Activated naive CD4-positive, alpha-beta T cell treated with anti-CD3 and anti-CD28 coated beads, Interleukin-2, amount 50 U/mL, for 24 hours (primary cell): Measurements from ENCODE around the gene BORCS8.

Experiments
- H3K27ac Mint-ChIP-seq: one replicate; pipeline ENCODE4 v1.8.0; 2021; ENCODE audit warnings: mild to moderate bottlenecking, mixed read lengths
- H3K27me3 Mint-ChIP-seq: one replicate; pipeline ENCODE4 v1.8.0; 2021; ENCODE audit warnings: mixed read lengths
- H3K36me3 Mint-ChIP-seq: one replicate; pipeline ENCODE4 v1.8.0; 2021; ENCODE audit warnings: mixed read lengths
- H3K4me1 Mint-ChIP-seq: one replicate; pipeline ENCODE4 v1.8.0; 2021; ENCODE audit warnings: mixed read lengths
- H3K4me3 Mint-ChIP-seq: one replicate; pipeline ENCODE4 v1.8.0; 2021; ENCODE audit warnings: mild to moderate bottlenecking, mixed read lengths
- H3K9me3 Mint-ChIP-seq: one replicate; pipeline ENCODE4 v1.8.0; 2021; ENCODE audit warnings: mixed read lengths

BORCS8 gene

DNA sequence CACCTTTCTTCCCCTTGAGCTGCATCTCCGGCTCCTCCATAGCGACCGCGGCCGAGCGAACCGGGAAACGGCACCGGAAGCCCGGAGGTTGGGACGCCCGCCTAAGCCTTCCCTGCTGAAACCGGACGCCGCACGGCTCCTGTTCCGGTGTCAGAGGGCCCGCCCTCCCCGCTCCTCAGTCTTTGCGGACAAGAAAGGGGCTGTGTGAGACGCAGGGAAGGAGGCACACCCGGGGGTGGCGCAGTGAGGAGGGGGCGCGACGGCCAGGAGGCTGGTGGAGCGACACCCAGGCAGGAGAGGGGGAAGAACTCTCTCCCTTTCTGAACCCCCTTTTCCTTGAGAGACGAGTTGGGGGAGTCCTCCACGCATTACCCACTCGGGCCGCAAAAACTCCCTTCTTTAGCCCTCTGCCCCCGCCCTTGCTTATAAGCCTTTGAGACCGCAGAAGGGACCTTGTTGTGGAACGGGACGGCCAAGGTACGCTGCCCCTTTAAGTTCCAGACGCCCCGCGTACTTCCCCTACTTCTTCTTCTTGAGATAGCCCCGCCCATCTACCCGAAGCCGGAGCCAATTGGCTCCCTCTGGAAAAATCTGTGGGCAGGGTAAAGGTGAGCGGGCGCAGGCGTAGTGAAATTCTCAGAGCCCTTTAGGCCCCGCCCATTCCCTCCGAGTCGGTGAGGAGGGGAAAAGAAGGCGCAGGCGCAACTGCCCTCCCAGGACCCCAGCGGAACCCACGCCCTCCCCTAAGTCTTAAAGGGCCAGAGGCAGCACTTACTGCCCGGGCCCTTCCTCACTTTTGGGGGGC lies at the start of gene BORCS8, which contains the start of gene RFXANK:
BORCS8 (minus strand) TSS at position 75 of the 805 bp plus-strand sequence; CDS start at position 40, 35 bp downstream.
RFXANK (plus strand) TSS at position 181 of the 805 bp plus-strand sequence. CDS start 1,689 bp downstream, outside the sequence.
- Mint-ChIP-seq H3K27me3 (no peaks in the 10 kb centered on the region), H3K4me1 (peaks cover 42% of the 10 kb centered on the region), H3K4me3 (peak within 1 kb of the TSS; percentile 98), H3K36me3 (peaks cover 1% of the 10 kb centered on the region), H3K9me3 (no peaks in the 10 kb centered on the region), H3K27ac (peak within 1 kb of the TSS; percentile 99)

DNA sequence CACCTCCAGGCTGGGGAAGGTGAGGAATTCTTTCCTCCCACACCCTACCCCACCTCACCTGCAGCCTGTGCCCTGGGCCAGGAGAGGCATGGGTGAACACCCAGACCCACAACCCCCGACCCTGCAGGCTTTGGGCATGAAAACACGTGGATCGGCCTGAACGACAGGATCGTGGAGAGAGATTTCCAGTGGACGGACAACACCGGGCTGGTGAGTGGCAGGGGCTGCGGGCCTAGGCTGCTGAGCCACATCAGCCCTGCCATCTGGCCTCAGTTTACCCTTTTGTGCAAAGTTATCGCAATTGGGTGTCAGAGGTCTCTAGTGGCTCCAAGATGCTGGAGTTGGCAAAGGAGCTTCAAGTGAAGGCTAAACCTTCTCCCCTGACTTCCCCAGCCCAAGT lies 48.5 kb upstream of the BORCS8 start:
- no peaks in the 10 kb centered on the region for H3K36me3 Mint-ChIP-seq
- no peaks in the 10 kb centered on the region for H3K4me1 Mint-ChIP-seq
- H3K27me3 Mint-ChIP-seq: peaks cover 11% of the 10 kb centered on the region
- no peak overlapping the region for H3K27ac Mint-ChIP-seq
- H3K4me3 Mint-ChIP-seq: no peak overlapping the region
- H3K9me3 Mint-ChIP-seq: no peaks in the 10 kb centered on the region

- H3K9me3 Mint-ChIP-seq: no peaks in the 10 kb centered on the region
- H3K27me3 Mint-ChIP-seq: peaks cover 11% of the 10 kb centered on the region
- H3K4me3 Mint-ChIP-seq: no peak overlapping the region
- H3K4me1 Mint-ChIP-seq: no peaks in the 10 kb centered on the region
- H3K27ac Mint-ChIP-seq: no peak overlapping the region
- H3K36me3 Mint-ChIP-seq: no peaks in the 10 kb centered on the region
These were observed 47.7 kb upstream of the BORCS8 start for GRCh38 chr19:19239675-19240074.

DNA sequence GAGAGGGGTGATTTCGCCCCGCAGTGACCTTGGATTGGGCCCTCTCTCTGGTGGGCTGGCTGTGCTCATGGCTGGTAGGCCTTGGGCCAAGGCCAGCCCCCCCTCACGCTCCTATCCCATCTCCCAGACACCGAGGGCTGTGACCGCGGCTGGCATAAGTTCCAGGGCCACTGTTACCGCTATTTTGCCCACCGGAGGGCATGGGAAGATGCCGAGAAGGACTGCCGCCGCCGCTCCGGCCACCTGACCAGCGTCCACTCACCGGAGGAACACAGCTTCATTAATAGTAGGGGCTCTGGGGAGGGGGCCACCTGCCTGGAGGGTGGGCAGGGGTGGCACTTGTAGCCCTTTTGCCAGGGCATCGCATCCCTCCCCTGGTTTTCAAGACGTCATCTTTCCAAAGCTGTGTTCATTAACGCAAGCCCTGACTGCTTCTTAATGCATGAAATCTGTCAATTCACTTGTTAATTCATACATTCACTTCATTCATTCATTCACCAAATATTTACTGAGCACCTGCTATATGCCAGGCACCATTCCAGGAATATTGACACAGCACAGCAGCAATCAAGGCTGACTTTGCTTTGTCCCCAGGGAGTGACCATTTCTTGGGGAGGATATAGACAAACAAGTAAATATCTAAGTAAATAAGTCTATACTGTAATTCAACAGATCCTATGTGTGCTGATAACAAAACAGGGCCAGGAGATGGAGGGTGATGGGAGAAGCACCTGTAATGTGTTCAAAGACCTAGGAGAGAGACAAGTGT lies 46.4 kb upstream of the BORCS8 start:
- Mint-ChIP-seq H3K4me1 (no peaks in the 10 kb centered on the region), H3K27ac (no peak overlapping the region), H3K4me3 (no peak overlapping the region), H3K9me3 (no peaks in the 10 kb centered on the region), H3K27me3 (peaks cover 11% of the 10 kb centered on the region), H3K36me3 (no peaks in the 10 kb centered on the region)

GRCh38 chr19:19236173-19236572 lies 44.2 kb upstream of the BORCS8 start:
- Mint-ChIP-seq H3K36me3 (no peaks in the 10 kb centered on the region), H3K4me3 (no peak overlapping the region), H3K4me1 (no peaks in the 10 kb centered on the region), H3K27ac (no peak overlapping the region), H3K27me3 (peaks cover 11% of the 10 kb centered on the region), H3K9me3 (no peaks in the 10 kb centered on the region)

DNA sequence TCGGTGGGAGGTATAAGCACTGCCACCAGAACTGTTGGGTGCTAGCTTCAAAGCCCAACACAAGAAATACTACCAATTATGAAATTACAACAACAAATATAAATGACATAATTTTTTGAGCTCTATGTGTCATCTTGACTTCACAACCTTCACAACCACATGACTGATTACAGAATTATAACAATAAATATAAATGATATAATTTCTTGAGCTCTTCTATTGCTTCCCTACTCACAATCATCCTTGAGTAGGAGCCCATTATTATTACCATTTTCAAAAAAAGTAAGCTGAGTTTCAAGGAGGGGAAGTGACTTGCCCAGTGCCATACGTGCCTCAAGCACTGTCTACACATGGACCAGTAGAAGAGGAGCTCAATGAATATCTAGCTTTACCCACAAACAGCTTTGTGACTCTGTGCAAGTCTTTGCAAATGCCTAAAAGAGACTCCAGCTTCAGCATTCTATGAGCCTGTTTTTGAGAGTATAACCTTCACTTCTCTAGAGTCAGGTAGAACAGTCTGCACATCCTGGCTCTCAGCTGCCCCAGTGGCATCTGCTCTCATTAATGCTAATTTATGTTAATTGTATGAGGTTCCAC lies 42.4 kb upstream of the BORCS8 start:
- H3K4me3 Mint-ChIP-seq: no peak overlapping the region

DNA sequence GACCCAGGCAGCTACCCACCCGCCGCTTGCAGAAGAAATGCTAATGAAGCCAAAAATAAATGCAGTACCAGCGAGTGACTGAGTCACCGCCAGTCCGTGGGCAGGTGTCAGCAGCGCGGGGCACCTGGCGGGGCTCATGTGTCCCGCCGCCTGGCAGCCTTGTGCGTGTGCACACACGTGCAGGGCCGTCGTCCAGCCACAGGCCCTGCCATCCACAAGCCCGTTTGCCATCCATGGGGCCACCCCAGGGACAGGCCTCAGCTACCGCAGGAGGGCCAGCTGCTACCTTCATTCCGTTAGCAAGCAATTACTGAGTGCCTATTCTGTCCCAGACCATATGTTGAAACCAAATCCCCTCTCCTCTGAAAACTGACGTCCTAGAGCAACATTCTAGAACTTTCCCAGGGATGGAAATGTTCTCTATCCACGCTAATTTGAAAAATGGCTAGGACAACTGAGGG lies 40.3 kb upstream of the BORCS8 start:
- no peak overlapping the region for H3K4me3 Mint-ChIP-seq
- H3K4me1 Mint-ChIP-seq: no peaks in the 10 kb centered on the region
- peaks cover 2% of the 10 kb centered on the region for H3K27me3 Mint-ChIP-seq
- no peaks in the 10 kb centered on the region for H3K9me3 Mint-ChIP-seq
- no peak overlapping the region for H3K27ac Mint-ChIP-seq
- no peaks in the 10 kb centered on the region for H3K36me3 Mint-ChIP-seq

More for the DNA sequence above, 42.4 kb upstream of the BORCS8 start:
- no peaks in the 10 kb centered on the region for H3K4me1 Mint-ChIP-seq
- no peaks in the 10 kb centered on the region for H3K36me3 Mint-ChIP-seq
- peaks cover 7% of the 10 kb centered on the region for H3K27me3 Mint-ChIP-seq
- no peak overlapping the region for H3K27ac Mint-ChIP-seq
- H3K9me3 Mint-ChIP-seq: no peaks in the 10 kb centered on the region

DNA sequence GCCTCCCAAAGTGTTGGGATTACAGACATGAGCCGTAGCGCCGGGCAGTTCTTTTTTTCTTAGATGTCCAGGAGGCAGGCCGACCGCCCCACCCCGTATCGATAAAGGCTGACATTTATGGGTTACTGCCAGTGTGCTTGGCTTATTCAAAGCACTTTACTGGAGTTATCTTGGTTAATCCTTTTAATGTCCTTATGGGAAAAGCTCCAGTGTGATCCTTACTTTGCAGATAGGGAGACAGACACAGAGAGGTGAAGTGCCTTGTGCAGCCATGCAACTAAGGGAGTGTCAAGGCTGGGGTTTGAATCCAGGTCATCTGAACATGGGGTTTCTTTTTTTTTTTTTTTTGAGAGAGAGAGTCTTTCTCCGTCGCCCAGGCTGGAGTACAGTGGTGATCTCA lies 39.0 kb upstream of the BORCS8 start:
- no peaks in the 10 kb centered on the region for H3K36me3 Mint-ChIP-seq
- no peak overlapping the region for H3K27ac Mint-ChIP-seq
- no peak overlapping the region for H3K4me3 Mint-ChIP-seq
- H3K27me3 Mint-ChIP-seq: peaks cover 5% of the 10 kb centered on the region
- no peaks in the 10 kb centered on the region for H3K4me1 Mint-ChIP-seq
- H3K9me3 Mint-ChIP-seq: no peaks in the 10 kb centered on the region

GRCh38 chr19:19229701-19230100 lies 37.7 kb upstream of the BORCS8 start:
- peaks cover 4% of the 10 kb centered on the region for H3K4me1 Mint-ChIP-seq
- H3K27ac Mint-ChIP-seq: no peak overlapping the region
- no peaks in the 10 kb centered on the region for H3K9me3 Mint-ChIP-seq
- peaks cover 5% of the 10 kb centered on the region for H3K27me3 Mint-ChIP-seq
- H3K36me3 Mint-ChIP-seq: no peaks in the 10 kb centered on the region
- H3K4me3 Mint-ChIP-seq: no peak overlapping the region

DNA sequence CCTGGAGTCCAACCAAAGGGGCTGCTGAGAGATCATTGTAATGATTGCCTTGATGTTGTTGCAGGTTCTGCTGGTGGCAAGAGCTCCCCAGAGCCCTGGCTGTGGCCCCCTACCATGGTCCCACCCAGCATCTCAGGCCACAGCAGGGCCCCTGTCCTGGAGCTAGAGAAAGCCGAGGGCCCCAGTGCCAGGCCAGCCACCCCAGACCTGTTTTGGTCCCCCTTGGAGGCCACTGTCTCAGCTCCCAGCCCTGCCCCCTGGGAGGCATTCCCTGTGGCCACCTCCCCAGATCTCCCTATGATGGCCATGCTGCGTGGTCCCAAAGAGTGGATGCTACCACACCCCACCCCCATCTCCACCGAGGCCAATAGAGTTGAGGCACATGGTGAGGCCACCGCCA lies 35.3 kb upstream of the BORCS8 start:
- H3K27me3 Mint-ChIP-seq: peaks cover 5% of the 10 kb centered on the region
- H3K4me3 Mint-ChIP-seq: no peak overlapping the region
- H3K4me1 Mint-ChIP-seq: peaks cover 4% of the 10 kb centered on the region
- no peaks in the 10 kb centered on the region for H3K36me3 Mint-ChIP-seq
- H3K27ac Mint-ChIP-seq: no peak overlapping the region
- H3K9me3 Mint-ChIP-seq: no peaks in the 10 kb centered on the region

- no peaks in the 10 kb centered on the region for H3K36me3 Mint-ChIP-seq
- peaks cover 4% of the 10 kb centered on the region for H3K4me1 Mint-ChIP-seq
- no peak overlapping the region for H3K4me3 Mint-ChIP-seq
- no peaks in the 10 kb centered on the region for H3K9me3 Mint-ChIP-seq
- H3K27me3 Mint-ChIP-seq: peaks cover 5% of the 10 kb centered on the region
- no peak overlapping the region for H3K27ac Mint-ChIP-seq
These were observed 34.7 kb upstream of the BORCS8 start for GRCh38 chr19:19226663-19227062.

DNA sequence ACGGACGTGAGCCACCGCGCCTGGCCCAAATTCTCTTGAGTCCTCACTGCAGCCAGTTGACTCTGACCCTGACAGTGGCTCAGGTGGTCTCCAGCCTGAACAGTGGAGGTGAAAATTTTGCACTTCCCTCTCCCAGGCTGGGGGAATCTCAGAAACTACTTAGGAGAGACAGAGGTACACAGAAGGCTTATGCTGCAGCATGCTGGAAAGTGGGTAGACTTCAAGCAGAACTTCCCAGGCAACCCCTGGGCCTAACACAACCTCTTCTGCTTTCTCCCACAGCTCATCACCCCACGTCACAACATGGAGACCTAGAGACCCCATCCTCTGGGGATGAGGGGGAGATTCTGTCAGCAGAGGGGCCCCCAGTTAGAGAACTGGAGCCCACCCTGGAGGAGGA lies 34.3 kb upstream of the BORCS8 start:
- H3K9me3 Mint-ChIP-seq: no peaks in the 10 kb centered on the region
- peaks cover 4% of the 10 kb centered on the region for H3K4me1 Mint-ChIP-seq
- no peaks in the 10 kb centered on the region for H3K36me3 Mint-ChIP-seq
- no peak overlapping the region for H3K27ac Mint-ChIP-seq
- peaks cover 5% of the 10 kb centered on the region for H3K27me3 Mint-ChIP-seq
- H3K4me3 Mint-ChIP-seq: no peak overlapping the region

- Mint-ChIP-seq H3K27me3 (peaks cover 5% of the 10 kb centered on the region), H3K36me3 (no peaks in the 10 kb centered on the region), H3K9me3 (no peaks in the 10 kb centered on the region), H3K4me3 (peak overlapping the region; percentile 74), H3K27ac (no peak overlapping the region), H3K4me1 (peaks cover 4% of the 10 kb centered on the region)
These were observed 33.0 kb upstream of the BORCS8 start for GRCh38 chr19:19224852-19225494.

GRCh38 chr19:19224150-19224851 lies 32.3 kb upstream of the BORCS8 start:
- no peaks in the 10 kb centered on the region for H3K36me3 Mint-ChIP-seq
- peaks cover 5% of the 10 kb centered on the region for H3K27me3 Mint-ChIP-seq
- H3K4me3 Mint-ChIP-seq: peak overlapping the region; percentile 42
- H3K9me3 Mint-ChIP-seq: no peaks in the 10 kb centered on the region
- peaks cover 4% of the 10 kb centered on the region for H3K4me1 Mint-ChIP-seq
- H3K27ac Mint-ChIP-seq: no peak overlapping the region

DNA sequence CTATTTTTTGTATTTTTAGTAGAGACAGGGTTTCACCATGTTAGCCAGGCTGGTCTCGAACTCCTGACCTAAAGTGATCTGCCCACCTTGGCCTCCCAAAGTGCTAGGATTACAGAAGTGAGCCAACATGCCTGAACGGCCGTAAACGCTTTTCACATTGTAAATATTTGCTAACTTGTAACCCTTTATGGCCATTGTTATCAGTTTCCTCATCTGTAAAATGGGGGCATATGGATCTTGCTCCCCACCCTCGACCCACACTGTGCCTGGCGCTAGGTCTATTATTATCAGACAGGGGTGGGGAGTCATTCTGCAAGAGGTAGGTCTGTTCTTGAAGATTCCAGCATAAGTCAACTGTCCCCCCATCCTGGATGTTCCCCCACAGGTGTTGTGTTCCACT lies 31.7 kb upstream of the BORCS8 start:
- no peaks in the 10 kb centered on the region for H3K9me3 Mint-ChIP-seq
- H3K27me3 Mint-ChIP-seq: peaks cover 4% of the 10 kb centered on the region
- H3K4me1 Mint-ChIP-seq: peaks cover 4% of the 10 kb centered on the region
- no peaks in the 10 kb centered on the region for H3K36me3 Mint-ChIP-seq
- H3K4me3 Mint-ChIP-seq: no peak overlapping the region
- H3K27ac Mint-ChIP-seq: no peak overlapping the region
